Gastroesophageal sphincter (tissue), 3 donors: ENCODE data around the gene PURA.

Experiments
- CTCF ChIP-seq, 4 experiments: fragments of 200-600 bp in 2 of 4; fragments of 450-650 bp in 2 of 4; sonication (generic) in 1 of 4; IDR thresholded peaks; one replicate each; pipeline ENCODE4 v1.5.1; 2017 to 2019; ENCODE audit warnings: antibody characterized with exemption in 4 of 4, mild to moderate bottlenecking in 2 of 4, moderate library complexity in 2 of 4
- EP300 ChIP-seq: sonication (generic); formaldehyde crosslinking; IDR thresholded peaks from one replicate; pipeline ENCODE4 v1.6.1; 2017; ENCODE audit warnings: antibody characterized with exemption, mild to moderate bottlenecking
- POLR2A ChIP-seq, 2 donors: fragments of 450-650 bp; IDR thresholded peaks; one replicate each; pipeline ENCODE4 v1.6.1; 2017; ENCODE audit warnings: antibody characterized with exemption in 2 of 2, mild to moderate bottlenecking in 2 of 2, moderate library complexity in 1 of 2

- TF ChIP-seq CTCF (IDR thresholded peaks at IDR 0.05) = no peak
- no peak for TF ChIP-seq POLR2A (IDR thresholded peaks at IDR 0.05)
- TF ChIP-seq EP300 = no peak
Measured at GRCh38 chr5:140130949-140131733, 17.2 kb downstream of the PURA start.
